HG03095 (cell line): ENCODE measurements around the gene GALNT5.
"Not testable (repeated sequence)": the region's sequence is repeated elsewhere in the genome, so short reads cannot be mapped to it uniquely, and the experiment has no call there.

Experiments
- ATAC-seq: cut with Tn5 transposase; IDR thresholded peaks from one replicate; pipeline ENCODE4 v1.9.1; 2021; ENCODE audit warnings: moderate library complexity; ENCODE audit not compliant: unreplicated experiment

Gene GALNT5

GRCh38 chr2:157246765-157247407, 10.6 kb upstream of the GALNT5 start:
- no peak for ATAC-seq

- no peak for ATAC-seq
Measured at GRCh38 chr2:157250836-157251235, 6.7 kb upstream of the GALNT5 start.

- ATAC-seq = no peak
Measured at GRCh38 chr2:157251932-157252331, 5.6 kb upstream of the GALNT5 start.

GRCh38 chr2:157252529-157252928, 5.0 kb upstream of the GALNT5 start:
- ATAC-seq = no peak

- no peak for ATAC-seq
Measured at GRCh38 chr2:157254041-157254440, 3.5 kb upstream of the GALNT5 start.

GRCh38 chr2:157255746-157256145, 1.8 kb upstream of the GALNT5 start:
- no peak for ATAC-seq

GRCh38 chr2:157256626-157257025, 879 bp upstream of the GALNT5 start:
- peak; percentile 98 for ATAC-seq

GRCh38 chr2:157258520-157259326, 1.2 kb downstream of the GALNT5 start:
- ATAC-seq = no peak

GRCh38 chr2:157259386-157259785, 1.9 kb downstream of the GALNT5 start:
- ATAC-seq = no peak

GRCh38 chr2:157259960-157260359, 2.5 kb downstream of the GALNT5 start:
- ATAC-seq = no peak

- ATAC-seq = no peak
Measured at GRCh38 chr2:157260533-157261198, 3.2 kb downstream of the GALNT5 start.

- no peak for ATAC-seq
Measured at GRCh38 chr2:157261199-157261782, 3.8 kb downstream of the GALNT5 start.

- ATAC-seq = no peak
Measured at GRCh38 chr2:157262248-157262647, 4.7 kb downstream of the GALNT5 start.

GRCh38 chr2:157264099-157264498, 6.6 kb downstream of the GALNT5 start:
- ATAC-seq = no peak

GRCh38 chr2:157265825-157266224, 8.3 kb downstream of the GALNT5 start:
- no peak for ATAC-seq

- no peak for ATAC-seq
Measured at GRCh38 chr2:157267476-157267875, 10.0 kb downstream of the GALNT5 start.

- no peak for ATAC-seq
Measured at GRCh38 chr2:157269060-157269459, 11.6 kb downstream of the GALNT5 start.

GRCh38 chr2:157269922-157270321, 12.4 kb downstream of the GALNT5 start:
- peak; percentile 62 for ATAC-seq

GRCh38 chr2:157271590-157272203, 14.2 kb downstream of the GALNT5 start:
- no peak for ATAC-seq

GRCh38 chr2:157279311-157279710, 21.8 kb downstream of the GALNT5 start:
- ATAC-seq = not testable (repeated sequence)

- no peak for ATAC-seq
Measured at GRCh38 chr2:157281316-157281715, 23.8 kb downstream of the GALNT5 start.
